22Rv1 (cell line): ENCODE data around the gene MAPT.

ENCODE experiments used
- ZFX ChIP-seq: fragments of 450-650 bp; IDR thresholded peaks from 2 replicates; pipeline ENCODE4 v1.6.1; 2017; ENCODE audit warnings: antibody characterized with exemption, borderline replicate concordance
- TF ChIP-seq, protein P1 (sequence below): fragments of 450-650 bp; IDR thresholded peaks from 2 replicates; pipeline ENCODE4 v1.5.1; 2017; ENCODE audit warnings: mild to moderate bottlenecking

DNA sequence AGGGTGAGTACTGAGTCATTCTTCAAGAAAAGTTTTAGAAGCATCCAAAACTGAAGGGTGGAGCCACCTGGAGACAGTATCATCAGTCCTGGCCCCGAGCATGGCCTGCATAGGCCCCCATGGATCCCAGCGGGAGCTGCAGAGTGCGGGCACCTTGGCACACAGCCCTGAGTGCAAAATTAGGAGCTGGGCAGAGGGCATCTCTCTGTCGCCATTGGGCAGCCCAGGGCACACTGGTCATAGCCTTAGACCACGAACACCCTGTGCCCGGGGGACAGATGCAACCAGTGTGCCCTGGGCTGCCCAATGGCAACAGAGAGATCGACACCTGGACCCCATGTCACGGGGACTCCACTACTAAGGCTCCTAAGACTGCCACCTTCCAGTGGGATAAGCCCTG, 14.6 kb downstream of the MAPT start:
- TF ChIP-seq, protein P1, sequence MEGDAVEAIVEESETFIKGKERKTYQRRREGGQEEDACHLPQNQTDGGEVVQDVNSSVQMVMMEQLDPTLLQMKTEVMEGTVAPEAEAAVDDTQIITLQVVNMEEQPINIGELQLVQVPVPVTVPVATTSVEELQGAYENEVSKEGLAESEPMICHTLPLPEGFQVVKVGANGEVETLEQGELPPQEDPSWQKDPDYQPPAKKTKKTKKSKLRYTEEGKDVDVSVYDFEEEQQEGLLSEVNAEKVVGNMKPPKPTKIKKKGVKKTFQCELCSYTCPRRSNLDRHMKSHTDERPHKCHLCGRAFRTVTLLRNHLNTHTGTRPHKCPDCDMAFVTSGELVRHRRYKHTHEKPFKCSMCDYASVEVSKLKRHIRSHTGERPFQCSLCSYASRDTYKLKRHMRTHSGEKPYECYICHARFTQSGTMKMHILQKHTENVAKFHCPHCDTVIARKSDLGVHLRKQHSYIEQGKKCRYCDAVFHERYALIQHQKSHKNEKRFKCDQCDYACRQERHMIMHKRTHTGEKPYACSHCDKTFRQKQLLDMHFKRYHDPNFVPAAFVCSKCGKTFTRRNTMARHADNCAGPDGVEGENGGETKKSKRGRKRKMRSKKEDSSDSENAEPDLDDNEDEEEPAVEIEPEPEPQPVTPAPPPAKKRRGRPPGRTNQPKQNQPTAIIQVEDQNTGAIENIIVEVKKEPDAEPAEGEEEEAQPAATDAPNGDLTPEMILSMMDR, result no peak
- no peak for TF ChIP-seq ZFX
